Inflammatory macrophage treated with lipopolysaccharide for 4 hours (primary cell): ENCODE data around the gene PITPNB.

ENCODE experiments used
- DNase-seq: peaks from one replicate; pipeline ENCODE4 v3.0.0-alpha.2; 2020

PITPNB gene

DNA sequence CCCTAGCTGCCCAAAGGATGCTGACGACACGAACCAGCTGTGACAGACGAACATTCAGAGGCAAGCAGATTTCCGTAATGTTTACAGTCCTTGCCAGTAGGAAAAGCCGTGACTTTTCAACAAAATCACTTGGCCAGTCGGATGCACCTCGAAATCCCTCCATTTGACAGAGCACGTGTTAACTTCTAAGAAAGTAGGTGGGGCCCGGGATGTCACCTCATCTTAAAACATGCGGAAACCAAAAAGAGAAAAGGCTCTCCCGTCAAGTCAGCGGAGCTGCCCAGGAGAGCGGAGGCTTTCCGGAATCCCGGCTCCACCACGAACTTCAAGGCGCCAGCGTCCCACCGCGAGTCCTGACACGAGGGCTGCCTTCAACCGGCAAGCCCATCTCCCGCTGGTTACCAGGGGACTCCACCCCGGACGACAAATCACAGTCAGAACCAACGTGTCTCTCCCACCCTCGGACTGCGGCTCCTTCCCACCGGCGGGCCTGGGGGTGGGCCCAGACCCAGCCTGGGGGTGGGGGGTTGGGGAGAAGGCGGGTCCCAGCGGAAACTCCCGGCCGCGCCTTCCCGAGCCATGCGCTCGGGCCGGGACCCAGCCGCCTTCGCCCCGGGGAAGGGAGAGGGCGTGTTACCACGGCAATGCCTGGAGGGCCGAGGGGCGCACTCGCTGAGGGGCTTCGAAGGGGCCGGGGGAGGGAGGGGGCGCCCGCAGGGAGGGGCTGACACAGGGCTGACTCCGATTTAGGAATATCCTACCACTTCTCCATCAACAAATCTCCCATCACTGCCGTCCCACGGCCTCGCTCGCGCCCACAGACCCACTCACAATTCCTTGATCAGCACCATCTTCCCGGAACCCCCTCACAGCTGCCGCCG, 475 bp downstream of the PITPNB start:
- peak; percentile 44 for DNase-seq

DNA sequence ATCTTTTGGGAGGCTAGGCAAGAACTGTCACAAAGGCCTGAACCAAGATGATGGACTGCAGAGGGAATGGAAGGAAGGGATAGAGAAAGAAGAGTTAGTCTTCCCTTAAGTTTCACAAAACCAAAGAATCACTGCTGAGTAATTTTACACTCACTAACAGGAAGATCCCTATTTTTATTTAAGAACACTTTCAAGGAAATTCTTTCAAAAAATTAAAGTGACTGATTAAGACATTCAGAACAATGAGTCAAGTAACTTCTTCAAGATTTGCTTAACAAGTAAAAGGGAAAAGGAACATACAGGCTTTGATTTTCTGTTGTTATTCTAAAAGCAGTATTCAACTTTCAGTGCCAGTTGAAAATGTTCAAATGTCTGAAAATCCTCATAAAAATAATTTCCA, 3.1 kb downstream of the PITPNB start:
- DNase-seq = peak; percentile 39

DNA sequence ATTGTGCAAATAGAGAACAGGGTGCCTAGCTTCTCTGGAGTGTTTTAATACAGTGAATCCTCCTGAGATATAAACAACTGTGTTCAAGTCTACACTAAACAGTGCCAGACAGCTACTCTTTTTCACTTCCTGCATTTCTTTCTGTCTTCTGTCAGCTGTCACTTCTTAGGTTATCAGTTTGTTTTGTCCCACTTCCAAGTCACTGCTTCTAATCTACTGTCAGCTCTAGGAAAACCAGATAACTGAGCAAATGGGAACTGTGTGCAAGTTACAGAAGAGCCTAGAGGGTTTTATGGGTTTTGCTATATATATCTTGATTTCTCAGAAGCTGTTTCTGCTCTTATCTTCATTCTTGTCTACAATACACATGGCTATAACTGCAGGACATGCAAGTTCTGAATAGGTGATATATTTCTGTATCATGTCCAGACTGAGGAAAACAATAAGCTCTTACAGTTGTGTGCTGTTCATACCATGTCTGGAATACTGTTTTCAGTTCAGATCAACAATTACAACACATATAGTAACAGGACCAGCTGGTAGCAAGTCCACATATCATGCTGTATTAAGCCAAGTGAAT, 5.8 kb downstream of the PITPNB start:
- peak; percentile 18 for DNase-seq

DNA sequence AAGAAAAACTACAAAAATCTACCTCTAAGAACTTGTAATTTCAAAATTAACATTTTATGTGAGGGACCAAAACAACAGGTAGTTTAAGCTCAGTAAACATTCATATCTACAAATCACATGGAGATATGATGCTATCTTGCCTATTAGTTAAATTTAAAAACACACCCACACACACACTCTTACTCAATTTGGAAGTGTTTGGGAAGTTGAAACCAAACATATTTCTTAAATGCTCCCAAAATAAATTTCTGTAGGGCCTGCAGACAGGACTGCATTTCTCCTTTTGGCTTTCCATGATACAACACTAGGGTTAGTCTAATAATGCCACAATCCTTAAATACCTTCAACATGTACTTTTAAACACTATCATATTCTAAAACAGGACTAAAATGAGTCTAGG, 7.0 kb downstream of the PITPNB start:
- DNase-seq = peak; percentile 86

DNA sequence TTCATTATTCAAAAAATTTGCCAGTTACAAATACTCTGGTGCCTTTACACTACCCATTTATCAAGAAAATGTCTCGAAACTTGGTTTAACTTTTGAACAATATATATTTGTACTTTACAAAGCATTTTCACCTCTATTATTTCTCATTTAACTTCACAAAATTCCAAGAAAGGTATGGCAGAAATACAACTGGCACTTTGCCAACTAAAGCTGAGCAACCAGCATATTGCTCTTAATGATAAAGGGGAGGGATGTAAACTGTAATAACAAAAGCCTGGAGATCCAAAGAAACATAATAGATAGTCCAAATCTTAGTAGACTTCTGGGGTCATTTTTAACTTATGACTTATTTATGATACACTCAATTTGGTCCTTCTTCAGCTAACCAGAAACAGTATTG, 7.7 kb downstream of the PITPNB start:
- DNase-seq = no peak

DNA sequence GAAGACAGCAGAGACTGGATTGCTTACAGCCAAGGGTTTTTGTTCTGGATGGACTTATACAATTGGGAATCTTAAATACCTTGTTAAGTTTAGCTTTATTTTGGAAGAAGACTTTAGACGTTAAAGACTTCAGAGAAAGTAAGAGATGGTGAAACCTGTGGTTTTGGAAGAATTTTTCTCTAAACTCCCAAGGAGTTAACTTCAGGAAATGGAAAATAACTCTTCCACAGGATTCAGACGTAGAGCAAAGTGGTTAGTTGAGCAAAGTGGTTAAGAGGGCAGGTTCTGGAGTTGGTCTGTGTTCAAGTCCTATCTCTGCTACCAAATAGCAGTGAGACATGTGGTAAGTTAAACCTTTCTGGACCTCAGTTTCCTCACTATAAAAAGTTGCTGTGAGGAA, 12.8 kb downstream of the PITPNB start:
- no peak for DNase-seq

DNA sequence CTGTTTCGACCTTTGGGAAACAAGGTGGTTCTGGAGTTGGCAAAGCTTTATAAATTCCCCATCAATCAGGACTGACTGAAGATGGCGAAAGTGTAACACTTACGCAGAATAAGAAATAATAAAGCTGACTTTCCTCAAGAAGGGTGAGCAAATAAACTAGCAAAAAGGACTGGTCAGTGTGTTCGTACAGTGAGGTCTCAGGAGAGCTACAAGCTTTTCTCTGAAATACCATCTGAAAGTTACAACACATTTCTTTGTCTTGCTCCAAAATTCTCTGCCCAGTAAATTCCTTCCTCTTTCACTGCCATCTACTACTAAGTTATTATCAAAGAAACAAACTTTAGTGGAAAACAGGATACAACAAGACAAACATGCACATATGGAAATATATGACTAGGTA, 13.4 kb downstream of the PITPNB start:
- DNase-seq = peak; percentile 28

DNA sequence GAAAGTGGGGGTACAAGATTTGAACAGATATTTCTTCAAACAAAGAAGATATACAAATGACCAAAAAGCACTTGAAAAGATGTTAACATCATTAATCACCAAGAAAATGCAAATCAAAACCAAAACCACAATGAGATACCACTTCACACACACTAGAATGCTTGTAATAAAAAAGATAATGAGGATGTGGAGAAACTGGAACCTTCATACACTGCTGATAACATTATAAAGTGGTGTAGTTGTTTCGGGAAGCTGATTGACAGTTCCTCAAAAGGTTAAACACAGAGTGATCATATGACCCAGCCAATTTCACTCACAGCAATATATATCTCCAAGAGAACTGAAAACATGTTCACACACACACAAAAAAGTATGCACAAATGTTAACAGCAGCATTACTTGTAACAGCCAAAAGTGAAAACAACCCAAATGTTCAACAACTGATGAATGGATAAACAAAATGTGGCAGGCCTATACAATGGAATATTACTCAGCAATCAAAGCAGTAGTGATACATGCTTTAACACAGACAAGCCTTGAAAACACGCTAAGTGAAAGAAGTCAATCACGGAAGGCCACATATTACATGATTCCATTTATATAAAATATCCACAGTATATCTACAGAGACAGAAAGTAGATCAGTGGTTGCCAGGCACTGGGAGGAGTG, 15.1 kb downstream of the PITPNB start:
- peak; percentile 50 for DNase-seq

DNA sequence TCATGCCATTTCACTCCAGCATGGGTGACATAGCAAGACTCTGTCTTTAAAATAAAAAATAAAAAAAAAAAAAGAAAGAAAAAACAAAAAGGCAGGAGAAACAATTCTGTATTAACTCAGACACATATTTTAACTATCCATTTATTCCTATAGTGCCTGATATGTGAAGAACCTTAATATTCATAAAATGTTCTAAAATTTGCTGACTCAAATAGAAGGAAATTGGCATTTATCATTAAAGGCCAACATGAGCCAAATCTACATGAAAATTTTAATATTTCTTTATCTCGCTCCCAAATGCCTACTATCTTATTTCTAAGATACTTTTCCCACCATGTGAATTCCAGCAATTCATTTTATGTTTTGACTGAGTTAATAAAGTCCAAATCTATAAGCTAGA, 18.9 kb downstream of the PITPNB start:
- no peak for DNase-seq

DNA sequence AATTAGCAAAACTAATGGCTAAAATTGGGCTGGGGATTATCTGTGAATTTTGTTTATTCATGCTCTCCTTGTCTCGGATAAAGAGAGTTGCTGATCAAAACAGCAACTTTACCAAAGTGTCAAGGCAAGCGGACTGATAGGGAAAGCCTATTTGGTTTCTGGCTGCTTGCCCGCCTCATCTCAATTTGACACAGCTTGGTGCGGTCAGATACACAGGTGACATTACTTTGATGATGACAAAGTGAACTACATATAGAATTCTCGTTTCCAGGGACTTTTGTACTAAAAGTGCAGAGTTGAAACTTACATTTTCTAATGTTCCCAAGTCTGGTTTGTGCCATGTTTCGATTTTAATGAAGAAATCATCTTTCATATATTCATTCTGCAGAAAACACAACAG, 22.8 kb downstream of the PITPNB start:
- no peak for DNase-seq

DNA sequence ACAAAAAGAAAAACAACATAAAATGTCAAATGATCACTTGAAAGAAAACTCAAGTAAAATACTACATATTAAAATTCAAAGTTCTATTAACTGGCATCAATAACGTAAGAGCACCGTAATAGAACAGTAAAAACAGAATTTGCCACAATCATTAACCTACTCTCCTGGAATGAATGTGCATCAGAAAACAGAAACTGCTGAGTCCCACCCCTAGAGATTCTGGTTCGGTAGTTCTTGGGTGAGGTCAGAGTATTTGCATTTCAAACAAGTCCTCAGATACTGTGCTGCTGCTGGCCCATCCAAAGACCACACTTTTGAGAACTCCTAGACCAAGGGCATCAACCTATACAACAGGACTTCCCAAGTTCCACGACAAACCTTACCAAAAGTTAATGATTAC, 23.5 kb downstream of the PITPNB start:
- no peak for DNase-seq

DNA sequence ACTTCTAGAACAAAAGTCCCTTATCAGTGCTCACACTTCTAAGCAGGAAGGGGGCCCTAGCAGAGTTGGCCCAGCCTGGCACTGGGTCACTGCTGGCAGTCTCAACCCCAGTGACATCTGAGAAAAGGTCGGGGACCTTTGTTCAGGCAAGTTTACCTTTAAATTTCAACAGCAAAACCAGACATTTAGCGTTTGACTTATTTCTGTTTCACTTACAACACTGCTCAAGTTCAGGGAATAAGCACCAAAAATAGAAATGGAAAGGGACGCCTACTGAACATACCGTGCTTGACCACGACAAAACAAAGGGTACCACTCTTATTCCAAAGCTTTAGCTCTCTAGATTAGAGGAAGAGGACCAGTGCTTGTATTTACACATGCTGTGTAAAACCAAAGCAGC, 26.2 kb downstream of the PITPNB start:
- DNase-seq = no peak

DNA sequence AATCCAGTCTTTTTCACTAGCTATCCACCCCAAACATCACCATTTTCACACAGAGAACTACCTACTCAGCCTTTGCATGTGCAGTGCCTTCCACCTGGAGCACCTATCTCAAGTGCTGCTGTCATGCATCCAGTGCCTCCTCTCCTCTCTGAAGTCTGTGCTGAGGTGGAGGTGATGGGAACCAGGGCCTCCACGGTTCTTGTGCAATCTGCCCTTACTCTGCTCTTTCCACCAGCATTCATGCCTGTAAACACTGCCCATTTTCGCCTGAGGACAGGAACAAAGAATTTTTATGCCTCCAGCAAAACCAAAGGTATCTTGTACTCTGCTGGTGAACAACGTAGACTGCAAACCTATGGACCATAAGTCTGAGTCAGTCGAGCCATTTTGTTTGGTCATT, 27.0 kb downstream of the PITPNB start:
- DNase-seq = no peak

DNA sequence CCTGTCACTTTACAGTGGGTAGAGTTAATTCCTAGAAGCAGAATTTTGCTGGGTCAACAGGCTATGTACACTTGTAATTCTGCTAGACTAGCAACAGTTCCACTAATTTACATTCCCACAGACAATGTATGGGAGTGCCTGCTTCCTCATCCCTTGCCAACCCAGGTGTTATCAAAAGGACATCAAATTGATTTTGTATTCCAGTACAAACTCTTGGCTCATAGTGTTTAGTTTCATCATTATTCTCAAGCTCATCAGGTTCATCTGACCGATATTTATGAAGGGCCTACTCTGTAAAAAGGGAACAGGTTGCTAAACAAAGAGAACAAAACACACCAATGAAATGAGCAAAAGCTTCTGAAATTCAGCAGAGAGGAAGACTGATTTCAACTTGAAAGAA, 30.7 kb downstream of the PITPNB start:
- DNase-seq = no peak

DNA sequence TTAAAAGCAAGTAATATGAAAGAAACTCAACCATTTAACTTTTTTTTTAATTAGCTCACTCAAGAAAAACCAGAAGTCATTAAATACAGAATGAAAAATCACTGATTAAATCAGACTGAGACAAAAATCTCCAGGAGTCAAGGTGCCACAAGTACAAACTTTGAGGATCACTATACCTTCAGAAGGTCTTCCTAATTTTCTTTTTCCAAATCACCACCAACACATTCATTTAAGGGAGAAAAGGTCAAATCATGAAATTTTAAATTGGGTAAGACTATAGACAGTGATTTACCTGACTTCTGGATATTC, 32.3 kb downstream of the PITPNB start:
- DNase-seq = no peak

DNA sequence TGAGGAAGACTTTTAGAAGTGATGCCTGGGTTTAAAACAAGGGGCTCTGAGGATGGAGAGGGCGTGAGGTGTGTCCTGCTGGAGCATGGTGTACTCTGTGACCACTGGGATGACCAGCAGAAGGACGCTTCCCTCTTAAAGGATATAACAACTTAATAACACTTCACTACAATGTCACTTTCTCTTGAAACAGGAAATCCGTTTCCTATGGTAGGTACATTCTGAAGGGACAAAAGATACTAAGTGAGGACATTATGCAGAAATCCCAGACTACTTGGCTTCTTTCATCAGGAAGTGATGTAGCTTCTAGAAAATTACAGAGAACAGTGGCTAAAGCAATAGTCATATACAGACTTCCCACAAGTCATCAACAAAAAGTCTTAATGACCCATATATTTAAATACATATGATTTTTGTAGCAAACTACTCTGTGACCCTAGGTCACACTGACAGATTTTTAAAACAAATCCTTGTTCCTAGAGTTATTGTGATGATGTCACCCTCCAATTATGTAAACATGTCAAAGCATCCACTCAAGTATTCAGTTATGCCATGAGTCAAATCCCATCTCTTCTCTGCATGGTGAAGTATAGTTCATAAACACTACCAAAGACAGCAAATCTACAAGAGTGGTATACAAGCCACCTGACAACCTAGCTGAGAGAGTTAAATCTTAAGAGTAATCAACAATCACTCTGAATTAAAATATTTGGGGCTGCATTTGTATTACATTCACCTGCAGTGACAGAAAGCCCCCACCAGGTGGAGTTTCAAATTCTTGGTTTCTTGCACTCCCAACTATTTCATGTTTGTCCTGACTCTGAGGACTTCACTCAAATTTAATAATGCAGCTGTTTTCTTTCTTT, 32.8 kb downstream of the PITPNB start:
- peak; percentile 35 for DNase-seq

DNA sequence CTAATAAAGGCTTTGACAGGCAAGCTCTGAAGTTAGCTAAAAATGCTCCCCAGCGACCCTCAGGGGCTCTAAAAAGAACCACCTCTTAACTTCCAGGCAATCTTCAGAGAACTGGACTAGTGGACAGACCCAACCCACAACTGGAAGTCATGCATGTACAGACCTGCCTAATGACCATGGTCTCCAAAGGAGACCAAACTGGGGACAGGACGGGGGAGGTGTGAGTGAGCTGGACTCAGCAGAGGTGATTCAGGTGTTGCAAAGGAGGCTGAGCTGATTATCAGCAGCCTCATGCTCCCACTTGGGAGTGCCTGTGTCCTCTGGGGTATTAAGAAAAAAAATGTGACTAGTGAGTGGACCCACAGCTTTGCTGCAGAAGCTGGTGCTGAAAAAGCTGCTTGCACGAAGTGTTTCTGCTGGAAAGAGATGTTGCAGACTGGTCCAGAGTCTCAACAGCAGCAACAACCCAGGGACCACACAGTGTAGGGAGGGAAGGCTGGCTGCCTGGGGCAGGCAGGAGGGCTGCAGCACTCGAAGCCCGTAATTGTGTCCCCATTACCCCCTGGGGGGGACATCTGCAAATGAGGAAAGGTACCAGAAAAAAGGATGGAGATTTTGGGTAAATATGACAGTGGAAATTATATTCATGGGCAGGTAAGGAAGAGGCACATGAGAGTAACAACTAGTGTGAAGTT, 35.3 kb downstream of the PITPNB start:
- DNase-seq = no peak

DNA sequence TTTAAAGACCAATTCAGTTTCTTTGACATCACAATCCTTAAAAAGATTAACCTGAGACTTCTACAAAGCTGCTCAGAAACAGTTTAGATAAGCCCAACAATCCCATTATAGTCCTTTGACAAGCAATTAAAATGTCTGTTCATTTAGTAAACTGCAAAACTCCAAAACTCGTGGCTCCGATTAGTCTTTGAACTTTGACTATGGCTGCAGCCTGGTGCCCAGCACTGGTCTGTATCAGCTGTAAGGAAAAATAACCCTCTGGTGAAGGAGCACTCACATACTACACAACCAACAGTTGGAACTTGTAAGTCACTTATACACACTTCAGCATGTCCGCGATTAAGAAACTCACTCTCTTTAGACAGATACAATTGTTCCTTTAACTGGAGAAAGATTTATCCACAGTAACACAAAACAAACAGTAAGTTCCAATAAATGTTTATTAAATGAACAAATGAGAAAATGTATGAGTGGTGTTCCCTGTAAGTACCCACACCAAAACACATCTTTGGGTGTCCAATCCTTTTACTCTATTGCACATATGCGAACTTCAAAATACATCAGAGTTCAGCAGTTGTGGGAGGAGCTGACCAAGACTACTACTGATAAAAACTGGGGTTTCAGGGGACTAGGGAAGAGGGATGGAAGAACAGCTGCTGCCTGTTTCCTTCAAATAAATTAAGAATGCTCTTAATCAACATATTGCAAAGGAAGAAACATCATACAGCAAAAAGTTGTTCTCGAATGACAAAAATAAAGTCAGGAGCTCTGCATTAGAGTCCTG, 36.4 kb downstream of the PITPNB start:
- DNase-seq = no peak

DNA sequence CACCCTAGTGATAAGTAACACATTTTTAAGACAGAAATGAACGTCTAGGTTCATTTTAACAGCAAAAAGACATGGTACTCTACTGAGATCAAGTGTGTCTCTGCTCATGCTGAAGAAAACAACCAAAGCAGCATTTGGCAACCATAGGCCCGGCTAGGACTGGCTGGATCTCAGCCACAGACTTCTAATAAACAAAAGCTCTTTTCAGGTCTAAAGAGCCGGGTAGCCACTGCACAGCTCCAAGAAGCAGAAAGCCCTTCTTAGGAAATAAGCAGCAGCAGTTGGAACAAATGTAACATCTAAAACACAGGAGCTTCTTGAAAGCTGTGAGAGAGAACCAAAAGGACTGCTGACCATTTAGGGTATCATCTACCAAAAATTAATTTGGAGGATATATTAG, 37.6 kb downstream of the PITPNB start:
- DNase-seq = no peak

DNA sequence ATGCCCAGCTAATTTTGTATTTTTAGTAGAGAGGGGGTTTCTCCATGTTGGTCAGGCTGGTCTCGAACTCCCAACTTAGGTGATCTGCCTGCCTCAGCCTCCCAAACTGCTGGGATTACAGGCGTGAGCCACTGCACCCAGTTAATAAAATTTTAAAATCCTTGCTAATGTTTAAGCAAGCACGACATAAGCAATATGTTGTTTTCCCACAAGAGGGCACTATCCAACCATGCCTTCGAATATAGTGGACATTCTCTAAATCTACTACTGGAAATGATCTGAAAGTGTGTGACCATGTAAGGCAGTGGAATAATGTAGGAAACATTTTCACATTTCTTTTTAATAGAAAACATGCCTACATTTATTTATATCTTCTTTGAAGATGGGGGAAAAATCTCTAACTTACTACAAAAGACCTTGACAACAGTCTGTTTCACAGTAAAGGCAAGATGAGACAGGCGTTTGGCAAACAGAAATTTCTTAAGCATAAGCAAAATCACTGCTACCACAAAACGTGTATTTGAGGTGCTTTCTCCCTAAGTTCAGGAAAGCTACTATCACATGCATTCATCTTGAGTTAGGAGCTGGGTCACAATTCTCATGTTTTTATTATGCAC, 38.2 kb downstream of the PITPNB start:
- peak; percentile 63 for DNase-seq

DNA sequence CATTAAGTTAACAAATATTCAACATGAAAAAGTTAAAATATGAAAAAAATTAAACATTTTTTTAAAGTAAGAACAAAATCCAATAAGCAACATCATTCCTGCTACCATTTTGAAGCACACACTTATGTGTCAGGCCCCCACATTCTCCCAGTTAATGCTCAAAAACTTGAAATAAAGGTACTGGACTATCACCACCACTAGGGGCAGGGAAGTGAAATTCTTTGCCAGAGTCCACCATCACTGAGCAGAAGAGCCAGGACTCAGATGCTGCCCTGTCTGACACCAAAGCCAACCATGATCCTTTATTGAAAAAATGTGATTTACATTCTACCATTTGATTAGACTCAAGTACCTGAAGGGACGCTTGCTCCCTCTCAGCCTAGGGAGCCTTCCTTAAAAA, 39.1 kb downstream of the PITPNB start:
- DNase-seq = peak; percentile 36
